AG04449 (cell line): ENCODE results near the gene ENTHD1.

ENCODE experiments used
- CTCF ChIA-PET: fragments of 350-600 bp; formaldehyde crosslinking; extraction: SDS; loops from one replicate; lab custom pipeline; 2021; ENCODE audit warnings: antibody characterized with exemption; lab: Yijun Ruan, JAX
- POLR2A ChIA-PET: fragments of 400-600, 350-600 bp; formaldehyde crosslinking; extraction: SDS; loops from one replicate; lab custom pipeline; 2020; ENCODE audit warnings: antibody characterized with exemption, inconsistent platforms; lab: Yijun Ruan, JAX
- DNase-seq: peaks from one replicate; pipeline ENCODE4 v3.0.0-alpha.2; 2010; ENCODE audit warnings: low read depth, low spot score
- H3K4me3 ChIP-seq: 2 replicates; pipeline ENCODE4 v1.5.1; 2011; ENCODE audit warnings: low read depth, mild to moderate bottlenecking, control low read depth, low read length
- TF ChIP-seq, protein P1 (sequence below): IDR thresholded peaks from one replicate; pipeline ENCODE4 v1.5.1; 2011; ENCODE audit warnings: mild to moderate bottlenecking, moderate library complexity, low read length, control low read depth, inconsistent platforms; ENCODE audit not compliant: insufficient read depth; ENCODE audit errors: missing control alignments

The ENTHD1 gene

DNA sequence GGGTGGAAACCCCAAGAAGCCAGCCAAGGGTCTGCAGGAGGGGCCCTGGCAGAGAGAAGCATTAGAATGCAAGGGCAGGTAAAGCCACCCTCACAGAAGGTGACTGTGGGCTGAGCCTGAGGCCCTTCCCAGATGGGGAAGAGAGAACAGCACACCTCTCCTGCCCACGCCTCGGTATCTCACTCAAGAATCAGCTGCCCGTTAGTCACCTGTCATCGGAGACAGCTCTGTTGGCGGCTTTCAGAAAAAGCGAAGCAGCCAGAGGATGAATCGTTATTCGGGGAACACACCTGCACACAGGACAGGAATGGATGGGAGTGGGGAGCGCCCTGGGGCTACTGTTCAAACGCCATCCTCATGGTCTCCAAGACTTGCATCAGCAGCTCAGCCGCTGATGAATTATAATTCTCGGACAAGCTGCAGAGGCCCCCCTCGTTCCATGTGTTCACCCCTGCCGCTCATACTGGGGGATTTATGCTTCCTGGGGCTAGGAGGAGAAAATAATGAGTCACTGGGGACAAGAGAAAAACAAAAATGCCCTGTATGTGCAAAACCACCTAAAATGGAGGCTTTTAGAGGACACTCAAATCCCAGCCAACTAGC is 45.0 kb upstream of the ENTHD1 start:
- POLR2A ChIA-PET = no interaction called here
- CTCF ChIA-PET = no interaction called here
- TF ChIP-seq, protein P1, sequence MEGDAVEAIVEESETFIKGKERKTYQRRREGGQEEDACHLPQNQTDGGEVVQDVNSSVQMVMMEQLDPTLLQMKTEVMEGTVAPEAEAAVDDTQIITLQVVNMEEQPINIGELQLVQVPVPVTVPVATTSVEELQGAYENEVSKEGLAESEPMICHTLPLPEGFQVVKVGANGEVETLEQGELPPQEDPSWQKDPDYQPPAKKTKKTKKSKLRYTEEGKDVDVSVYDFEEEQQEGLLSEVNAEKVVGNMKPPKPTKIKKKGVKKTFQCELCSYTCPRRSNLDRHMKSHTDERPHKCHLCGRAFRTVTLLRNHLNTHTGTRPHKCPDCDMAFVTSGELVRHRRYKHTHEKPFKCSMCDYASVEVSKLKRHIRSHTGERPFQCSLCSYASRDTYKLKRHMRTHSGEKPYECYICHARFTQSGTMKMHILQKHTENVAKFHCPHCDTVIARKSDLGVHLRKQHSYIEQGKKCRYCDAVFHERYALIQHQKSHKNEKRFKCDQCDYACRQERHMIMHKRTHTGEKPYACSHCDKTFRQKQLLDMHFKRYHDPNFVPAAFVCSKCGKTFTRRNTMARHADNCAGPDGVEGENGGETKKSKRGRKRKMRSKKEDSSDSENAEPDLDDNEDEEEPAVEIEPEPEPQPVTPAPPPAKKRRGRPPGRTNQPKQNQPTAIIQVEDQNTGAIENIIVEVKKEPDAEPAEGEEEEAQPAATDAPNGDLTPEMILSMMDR = no peak

DNA sequence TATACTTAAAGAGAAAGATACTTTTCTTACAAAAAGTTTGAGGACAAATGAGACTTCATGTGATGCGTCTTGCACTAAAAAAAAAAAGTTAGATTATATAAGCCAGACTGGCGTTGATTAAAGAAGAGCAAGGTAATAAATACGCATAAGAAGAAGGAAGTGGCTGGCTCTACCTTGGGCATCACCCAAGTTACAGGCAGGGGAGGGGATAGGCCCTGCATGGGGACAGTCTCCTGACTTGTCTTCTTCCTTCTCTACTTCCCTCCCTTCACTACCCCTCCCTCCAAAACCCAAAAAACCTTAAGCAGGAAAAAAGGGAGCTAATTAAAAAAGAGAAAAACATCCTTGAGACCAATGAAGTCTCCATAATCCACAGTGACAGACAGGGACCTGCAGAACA is 44.3 kb upstream of the ENTHD1 start:
- DNase-seq = no peak
- CTCF ChIA-PET = interaction anchor here (0.6 kb wide), 1 partner anchor 206 kb away, joined by 3 read pairs; no protein-coding TSS in a partner anchor
- TF ChIP-seq, protein P1 = no peak
- no peak overlapping the region for H3K4me3 ChIP-seq
- POLR2A ChIA-PET = no interaction called here

More for the DNA sequence above, 45.0 kb upstream of the ENTHD1 start:
- H3K4me3 ChIP-seq = no peak overlapping the region
- no peak for DNase-seq

DNA sequence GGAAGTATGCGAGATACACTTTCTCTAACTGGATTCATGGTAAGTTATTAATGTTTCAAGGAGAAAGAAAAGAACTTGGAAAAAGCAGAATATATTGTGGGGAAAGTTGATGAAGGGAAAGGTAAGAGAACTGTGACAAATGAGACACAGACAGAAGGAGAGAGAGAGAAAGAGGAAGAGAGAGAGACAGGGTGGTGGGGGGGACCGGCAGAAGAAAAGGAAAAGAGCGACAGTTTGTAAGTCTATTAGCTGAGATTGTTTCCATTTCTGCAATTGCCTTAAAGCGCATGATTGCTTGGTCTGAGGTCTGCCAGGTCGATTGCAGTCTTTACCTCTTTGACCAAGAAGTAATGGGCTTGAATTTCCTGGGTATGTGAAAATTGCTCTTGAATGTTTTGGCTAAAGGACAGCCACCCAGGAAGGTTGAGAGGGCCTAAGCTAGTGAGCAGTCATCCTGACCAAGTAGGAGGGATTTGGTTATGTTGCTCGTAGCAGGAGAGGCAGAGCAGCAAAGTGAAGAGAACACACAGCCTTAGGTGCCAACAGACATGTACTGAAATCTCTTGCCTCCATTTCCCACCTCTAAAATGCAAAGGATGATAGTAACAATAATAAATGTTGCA is 43.1 kb upstream of the ENTHD1 start:
- no peak overlapping the region for H3K4me3 ChIP-seq
- DNase-seq = no peak
- TF ChIP-seq, protein P1 = no peak
- CTCF ChIA-PET = interaction anchor here (1.0 kb wide), 1 partner anchor 9 kb away, joined by 3 read pairs; no protein-coding TSS in a partner anchor
- POLR2A ChIA-PET = no interaction called here

DNA sequence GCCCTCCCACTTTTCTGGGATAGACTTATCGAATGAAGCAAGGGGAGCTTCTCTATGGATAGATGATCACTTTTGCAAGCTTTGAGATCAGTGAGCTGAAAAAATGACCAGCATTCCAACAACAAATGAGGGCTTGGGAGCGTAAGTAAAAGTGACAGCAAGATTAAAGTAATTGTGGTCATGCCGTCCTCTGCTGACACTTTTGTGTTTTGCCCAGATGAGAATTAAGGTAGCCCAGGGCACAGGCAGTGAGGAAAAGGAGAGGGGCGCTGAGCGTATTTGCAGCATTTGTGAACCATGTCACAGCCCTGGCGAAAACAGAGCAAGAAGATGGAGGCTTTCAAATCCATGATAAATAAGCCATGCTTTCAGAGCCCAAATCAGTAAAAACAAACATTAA is 42.1 kb upstream of the ENTHD1 start:
- TF ChIP-seq, protein P1 = no peak
- ChIA-PET CTCF (no interaction called here), POLR2A (no interaction called here)
- no peak for DNase-seq
- H3K4me3 ChIP-seq = no peak overlapping the region

DNA sequence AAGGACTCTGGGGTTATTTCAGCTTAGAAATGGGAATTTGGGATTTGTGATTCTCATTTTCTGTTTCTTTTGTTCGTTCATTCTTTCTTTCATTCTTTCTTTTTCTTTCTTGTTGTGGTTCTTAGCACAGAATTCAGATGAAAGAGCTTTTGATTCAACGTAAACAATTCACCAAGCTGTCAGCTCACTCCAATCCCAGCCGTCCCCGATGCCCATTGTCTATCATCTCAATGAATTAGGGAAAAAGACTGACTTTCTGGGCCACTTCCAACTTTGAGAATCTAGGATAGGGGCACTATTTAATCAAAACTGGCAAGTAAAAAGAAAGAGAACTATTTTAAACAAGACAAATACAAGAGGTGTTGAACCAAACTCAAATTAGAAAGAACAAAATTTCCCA is 41.6 kb upstream of the ENTHD1 start:
- DNase-seq = no peak
- POLR2A ChIA-PET = no interaction called here
- CTCF ChIA-PET = no interaction called here
- TF ChIP-seq, protein P1 = no peak
- no peak overlapping the region for H3K4me3 ChIP-seq

DNA sequence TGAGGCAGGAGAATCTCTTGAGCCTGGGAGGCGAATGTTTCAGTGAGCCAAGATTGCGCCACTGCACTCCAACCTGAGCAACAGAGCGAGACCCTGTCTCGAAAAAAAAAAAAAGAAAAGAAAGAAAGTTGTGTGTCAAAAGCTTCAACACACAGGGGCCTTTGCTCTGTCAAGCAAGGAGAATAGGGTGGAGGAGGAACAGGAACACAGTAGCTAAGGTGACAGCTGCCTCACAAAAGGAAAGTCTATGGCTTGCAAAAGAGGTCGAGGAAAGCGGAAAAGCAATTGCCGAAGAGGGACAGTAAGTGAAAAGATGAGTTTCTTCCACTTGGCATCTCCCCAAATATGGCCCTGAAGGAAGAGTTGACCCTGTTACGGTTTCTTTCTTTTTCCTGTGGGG is 40.2 kb upstream of the ENTHD1 start:
- ChIA-PET CTCF (interaction anchor here (1.2 to 2.1 kb wide), 5 partner anchors 9 to 403 kb away, joined by 3 to 23 read pairs (median 5); no protein-coding TSS in a partner anchor), POLR2A (no interaction called here)
- TF ChIP-seq, protein P1 = no peak
- DNase-seq = no peak
- no peak overlapping the region for H3K4me3 ChIP-seq
